ENCODE results near the gene DCUN1D1.

- TF ChIP-seq ZFP90 (CRISPR knock-in tag; IDR thresholded peaks at IDR 0.05; ENCODE audit: borderline replicate concordance), result no peak
- no peak for TF ChIP-seq SOX5 (CRISPR knock-in tag; IDR thresholded peaks at IDR 0.05; ENCODE audit: borderline replicate concordance)
- no peak for TF ChIP-seq NFYB (CRISPR knock-in tag; IDR thresholded peaks at IDR 0.05)
- TF ChIP-seq MAZ (IDR thresholded peaks at IDR 0.05; ENCODE audit: borderline replicate concordance, low read depth, low read length), result no peak
- TF ChIP-seq MAZ (CRISPR knock-in tag; IDR thresholded peaks at IDR 0.05; ENCODE audit: low read depth), result no peak
- TF ChIP-seq, protein P1, sequence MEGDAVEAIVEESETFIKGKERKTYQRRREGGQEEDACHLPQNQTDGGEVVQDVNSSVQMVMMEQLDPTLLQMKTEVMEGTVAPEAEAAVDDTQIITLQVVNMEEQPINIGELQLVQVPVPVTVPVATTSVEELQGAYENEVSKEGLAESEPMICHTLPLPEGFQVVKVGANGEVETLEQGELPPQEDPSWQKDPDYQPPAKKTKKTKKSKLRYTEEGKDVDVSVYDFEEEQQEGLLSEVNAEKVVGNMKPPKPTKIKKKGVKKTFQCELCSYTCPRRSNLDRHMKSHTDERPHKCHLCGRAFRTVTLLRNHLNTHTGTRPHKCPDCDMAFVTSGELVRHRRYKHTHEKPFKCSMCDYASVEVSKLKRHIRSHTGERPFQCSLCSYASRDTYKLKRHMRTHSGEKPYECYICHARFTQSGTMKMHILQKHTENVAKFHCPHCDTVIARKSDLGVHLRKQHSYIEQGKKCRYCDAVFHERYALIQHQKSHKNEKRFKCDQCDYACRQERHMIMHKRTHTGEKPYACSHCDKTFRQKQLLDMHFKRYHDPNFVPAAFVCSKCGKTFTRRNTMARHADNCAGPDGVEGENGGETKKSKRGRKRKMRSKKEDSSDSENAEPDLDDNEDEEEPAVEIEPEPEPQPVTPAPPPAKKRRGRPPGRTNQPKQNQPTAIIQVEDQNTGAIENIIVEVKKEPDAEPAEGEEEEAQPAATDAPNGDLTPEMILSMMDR (CRISPR knock-in tag; IDR thresholded peaks at IDR 0.05), result no peak
- no peak for TF ChIP-seq RAD21 (CRISPR knock-in tag; IDR thresholded peaks at IDR 0.05)
- TF ChIP-seq, protein P2, sequence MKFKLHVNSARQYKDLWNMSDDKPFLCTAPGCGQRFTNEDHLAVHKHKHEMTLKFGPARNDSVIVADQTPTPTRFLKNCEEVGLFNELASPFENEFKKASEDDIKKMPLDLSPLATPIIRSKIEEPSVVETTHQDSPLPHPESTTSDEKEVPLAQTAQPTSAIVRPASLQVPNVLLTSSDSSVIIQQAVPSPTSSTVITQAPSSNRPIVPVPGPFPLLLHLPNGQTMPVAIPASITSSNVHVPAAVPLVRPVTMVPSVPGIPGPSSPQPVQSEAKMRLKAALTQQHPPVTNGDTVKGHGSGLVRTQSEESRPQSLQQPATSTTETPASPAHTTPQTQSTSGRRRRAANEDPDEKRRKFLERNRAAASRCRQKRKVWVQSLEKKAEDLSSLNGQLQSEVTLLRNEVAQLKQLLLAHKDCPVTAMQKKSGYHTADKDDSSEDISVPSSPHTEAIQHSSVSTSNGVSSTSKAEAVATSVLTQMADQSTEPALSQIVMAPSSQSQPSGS (CRISPR knock-in tag; IDR thresholded peaks at IDR 0.05), result no peak
These were observed 40.0 kb downstream of the DCUN1D1 start for GRCh38 chr3:182940266-182940808.
